HCT116 (cell line): Measurements from ENCODE around the gene ST8SIA2. TPM values are rescaled to one million over a fixed set of nuclear protein-coding genes. Genes with fewer than 3 reads are reported as not detected.

Experiments used
- ATAC-seq: fragments of 200-7000 bp; cut with Tn5 transposase; 2 replicates; pipeline ENCODE4 v1.9.1; 2020; ENCODE audit warnings: mild to moderate bottlenecking, moderate library complexity
- BruUV-seq: library from RNA; stranded (reverse); fragments of 400-500 nt; replicated peaks from 2 replicates; lab custom pipeline; 2021; lab: Mats Ljungman, UMichigan
- CTCF ChIA-PET: fragments of 300-600 bp; sonication (Branson Sonifier 250); formaldehyde crosslinking; loops from one replicate; lab custom pipeline; 2021; ENCODE audit warnings: antibody characterized with exemption; lab: Charles Lee
- POLR2A ChIA-PET: fragments of 300-600, 350-600 bp; sonication (Branson Sonifier 250); formaldehyde crosslinking; loops from one replicate; lab custom pipeline; 2021; ENCODE audit warnings: antibody characterized with exemption; lab: Charles Lee
- RAD21 ChIA-PET, 2 experiments: fragments of 300-600 bp; sonication (Branson Sonifier 250); formaldehyde crosslinking; loops; one replicate each; lab custom pipeline; 2023; ENCODE audit warnings: low total read pairs in 2 of 2; ENCODE audit not compliant: uncharacterized antibody in 2 of 2, unreplicated experiment in 2 of 2, low non-redundant PET in 1 of 2; lab: Charles Lee
- DNase-seq: peaks from one replicate; pipeline ENCODE4 v3.0.0-alpha.2; 2010; ENCODE audit warnings: low read depth, low spot score
- H2AFZ ChIP-seq: fragments of 200-600 bp; shearing (Covaris generic), sonication (generic); 2 replicates; pipeline ENCODE4 v1.6.1; 2017; ENCODE audit warnings: low read depth, mixed run types, mixed read lengths, antibody characterized with exemption, low read length; ENCODE audit not compliant: poor library complexity, severe bottlenecking
- H3K27ac ChIP-seq: 2 replicates; pipeline ENCODE4 v1.5.1; 2012; ENCODE audit warnings: low read depth, low read length
- H3K27me3 ChIP-seq: fragments of 200-600 bp; sonication (generic); 2 replicates; pipeline ENCODE4 v1.6.1; 2016; ENCODE audit warnings: mixed run types, low read length, mixed read lengths; ENCODE audit not compliant: insufficient read depth
- H3K36me3 ChIP-seq, 2 experiments: fragments of 200-500 bp in 1 of 2; fragments of 200-600 bp in 1 of 2; sonication (Bioruptor generic) in 1 of 2; sonication (generic) in 1 of 2; 2 replicates each; pipeline versions ENCODE4 v1.5.1 to v1.6.1; 2014 to 2016; ENCODE audit warnings: low read length in 2 of 2, inconsistent platforms in 1 of 2, mixed read lengths in 1 of 2, mixed run types in 1 of 2; ENCODE audit not compliant: insufficient read depth in 2 of 2, control insufficient read depth in 1 of 2
- H3K4me1 ChIP-seq, 2 experiments: fragments of 200-600 bp in 1 of 2; sonication (generic) in 1 of 2; 2 replicates each; pipeline versions ENCODE4 v1.5.1 to v1.6.1; 2012 to 2017; ENCODE audit warnings: low read length in 2 of 2, inconsistent platforms in 1 of 2, mild to moderate bottlenecking in 1 of 2, mixed read lengths in 1 of 2, mixed run types in 1 of 2, moderate library complexity in 1 of 2; ENCODE audit not compliant: insufficient read depth in 2 of 2, control insufficient read depth in 1 of 2
- H3K4me2 ChIP-seq: fragments of 200-600 bp; sonication (generic); 2 replicates; pipeline ENCODE4 v1.6.1; 2017; ENCODE audit warnings: mixed run types, low read length, mixed read lengths
- H3K4me3 ChIP-seq, 2 experiments: fragments of 200-600 bp in 1 of 2; sonication (generic) in 1 of 2; replicated peaks in 1 of 2; 2 replicates each; pipeline ENCODE4 v1.5.1; 2011 to 2016; ENCODE audit warnings: low read length in 2 of 2, control low read depth in 1 of 2, low read depth in 1 of 2, mild to moderate bottlenecking in 1 of 2, mixed read lengths in 1 of 2, mixed run types in 1 of 2
- H3K79me2 ChIP-seq: fragments of 200-600 bp; sonication (generic); 2 replicates; pipeline ENCODE4 v1.6.1; 2017; ENCODE audit warnings: mild to moderate bottlenecking, mixed run types, low read length, moderate library complexity, mixed read lengths; ENCODE audit not compliant: insufficient read depth
- H3K9ac ChIP-seq: fragments of 200-600 bp; sonication (generic); 2 replicates; pipeline ENCODE4 v1.6.1; 2016; ENCODE audit warnings: low read length, mixed read lengths
- H3K9me2 ChIP-seq: fragments of 200-600 bp; sonication (generic), shearing (Covaris generic); 2 replicates; pipeline ENCODE4 v1.6.1; 2017; ENCODE audit warnings: mixed run types, mild to moderate bottlenecking, moderate library complexity; ENCODE audit not compliant: insufficient read depth
- H3K9me3 ChIP-seq, 2 experiments: fragments of 200-500 bp in 1 of 2; fragments of 200-600 bp in 1 of 2; sonication (Bioruptor generic) in 1 of 2; sonication (generic) in 1 of 2; 2 replicates each; pipeline ENCODE4 v1.6.1; 2014 to 2017; ENCODE audit warnings: low read length in 2 of 2, mixed read lengths in 2 of 2, inconsistent platforms in 1 of 2, low read depth in 1 of 2, mild to moderate bottlenecking in 1 of 2, mixed run types in 1 of 2, moderate library complexity in 1 of 2; ENCODE audit not compliant: control insufficient read depth in 1 of 2, insufficient read depth in 1 of 2
- H4K20me1 ChIP-seq: fragments of 200-600 bp; sonication (generic), shearing (Covaris generic); 2 replicates; pipeline ENCODE4 v1.6.1; 2017; ENCODE audit warnings: mixed run types, mild to moderate bottlenecking, moderate library complexity; ENCODE audit not compliant: insufficient read depth
- CBX3 ChIP-seq: IDR thresholded peaks from 2 replicates; pipeline ENCODE4 v1.6.1; 2012; ENCODE audit warnings: low read depth
- CEBPB ChIP-seq: IDR thresholded peaks from 2 replicates; pipeline ENCODE4 v1.6.1; 2012; ENCODE audit warnings: low read depth
- EZH2phosphoT487 ChIP-seq: fragments of 200-600 bp; IDR thresholded peaks from 2 replicates; pipeline ENCODE4 v1.6.1; 2018; ENCODE audit warnings: antibody characterized with exemption, borderline replicate concordance
- FOSL1 ChIP-seq: IDR thresholded peaks from 2 replicates; pipeline ENCODE4 v1.6.1; 2012; ENCODE audit warnings: low read depth
- POLR2A ChIP-seq: IDR thresholded peaks from 2 replicates; pipeline ENCODE4 v1.7.0; 2011; ENCODE audit warnings: borderline replicate concordance; ENCODE audit not compliant: insufficient read depth, insufficient read length; ENCODE audit errors: extremely low read depth
- RAD21 ChIP-seq: IDR thresholded peaks from 2 replicates; pipeline ENCODE4 v1.6.1; 2012; ENCODE audit warnings: low read depth, mild to moderate bottlenecking
- SIN3A ChIP-seq: IDR thresholded peaks from 2 replicates; pipeline ENCODE4 v1.6.1; 2012; ENCODE audit warnings: low read depth
- SP1 ChIP-seq: IDR thresholded peaks from 2 replicates; pipeline ENCODE4 v1.6.1; 2012; ENCODE audit warnings: low read depth
- SRF ChIP-seq: IDR thresholded peaks from 2 replicates; pipeline ENCODE4 v1.6.1; 2012; ENCODE audit warnings: low read depth
- ZFX ChIP-seq: fragments of 450-650 bp; IDR thresholded peaks from 2 replicates; pipeline ENCODE4 v1.6.1; 2017
- ZNF274 ChIP-seq: fragments of 200-500 bp; sonication (Bioruptor generic); IDR thresholded peaks from 2 replicates; pipeline ENCODE4 v1.6.1; 2014; ENCODE audit warnings: mild to moderate bottlenecking, low read depth, low read length, inconsistent platforms
- intact Hi-C: fragments of 100-400 bp; cut with micrococcal nuclease; formaldehyde crosslinking; loops from 2 replicates; pipeline ENCODE4 v1.10.0; 2022
- total RNA-seq: library from RNA; stranded (reverse); gene quantifications from one replicate; pipeline ENCODE4 v1.2.1, GENCODE V29; 2021; ENCODE audit not compliant: unreplicated experiment
- TF ChIP-seq, protein P1 (sequence below): IDR thresholded peaks from 2 replicates; pipeline ENCODE4 v1.6.1; 2011; ENCODE audit warnings: mild to moderate bottlenecking, low read length, moderate library complexity; ENCODE audit not compliant: insufficient replicate concordance; ENCODE audit errors: extremely low read depth
- TF ChIP-seq, protein P2 (sequence below), 3 experiments: fragments of 200-600 bp in 1 of 3; sonication (generic) in 1 of 3; IDR thresholded peaks in 2 of 3; conservative IDR thresholded peaks in 1 of 3; 2 replicates each; pipeline ENCODE4 v1.5.1; 2012 to 2017; ENCODE audit warnings: low read depth in 2 of 3, low read length in 2 of 3, antibody characterized with exemption in 1 of 3, borderline replicate concordance in 1 of 3, control low read depth in 1 of 3, mild to moderate bottlenecking in 1 of 3, mixed read lengths in 1 of 3, mixed run types in 1 of 3, moderate library complexity in 1 of 3; ENCODE audit not compliant: insufficient read depth in 1 of 3
- TF ChIP-seq, protein P3 (sequence below): IDR thresholded peaks from 2 replicates; pipeline ENCODE4 v1.6.1; 2012

Gene ST8SIA2
- total RNA-seq, 1 experiment from 2014 or later, result not detected

DNA sequence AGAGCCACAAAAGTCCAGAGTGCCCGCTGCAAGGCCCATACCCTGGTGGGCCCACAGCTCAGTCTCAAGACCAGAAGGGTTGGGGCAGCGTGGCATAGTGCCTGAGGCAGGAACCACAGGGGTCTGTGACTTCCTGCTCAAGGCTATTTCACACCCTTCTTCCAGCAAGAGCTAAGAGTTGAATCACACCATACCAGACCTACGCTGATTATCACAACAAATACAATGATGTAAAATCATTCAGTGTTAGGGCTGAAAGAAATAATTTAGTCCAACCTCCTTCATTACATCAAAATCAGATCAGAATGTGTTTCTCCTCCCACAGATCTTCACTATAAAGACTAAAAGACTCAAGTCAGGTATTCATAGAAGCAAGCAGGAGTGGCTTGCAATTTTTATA, 27.8 kb upstream of the ST8SIA2 start:
- no TSS peak for BruUV-seq

DNA sequence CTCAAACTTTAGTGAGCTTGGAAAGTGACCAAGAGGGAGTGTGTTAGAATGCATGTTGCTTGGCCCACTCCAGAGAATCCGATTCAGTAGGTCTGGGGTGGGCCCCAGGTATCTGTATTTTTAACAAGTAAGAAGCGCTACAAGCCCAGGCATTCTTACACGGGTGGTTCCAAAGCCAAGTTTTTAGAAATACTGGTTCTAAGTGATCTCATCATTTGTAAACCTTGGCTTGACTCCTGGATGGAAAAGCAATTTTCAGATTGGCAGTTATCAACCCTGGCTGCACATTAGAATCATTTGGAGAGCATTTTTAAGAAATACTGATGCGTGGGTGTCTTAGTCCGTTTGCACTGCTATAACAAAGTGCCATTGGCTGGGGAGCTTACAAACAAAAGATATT, 27.3 kb upstream of the ST8SIA2 start:
- no peaks in the 10 kb centered on the region for H3K9me3 ChIP-seq
- H3K9me2 ChIP-seq, result no peaks in the 10 kb centered on the region
- ChIA-PET RAD21 (no interaction called here), CTCF (no interaction called here), POLR2A (no interaction called here)
- intact Hi-C loops, result no loop called here
- no peaks in the 10 kb centered on the region for H3K36me3 ChIP-seq
- ATAC-seq (no peak), DNase-seq (no peak)
- H2AFZ ChIP-seq, result no peak overlapping the region
- BruUV-seq, result no TSS peak
- H4K20me1 ChIP-seq, result no peaks in the 10 kb centered on the region
- no peaks in the 10 kb centered on the region for H3K4me1 ChIP-seq
- no peak overlapping the region for H3K27ac ChIP-seq
- H3K4me2 ChIP-seq, result no peak overlapping the region
- H3K27me3 ChIP-seq, result peaks cover 50% of the 10 kb centered on the region
- H3K9ac ChIP-seq, result no peak overlapping the region
- no peaks in the 10 kb centered on the region for H3K79me2 ChIP-seq
- H3K4me3 ChIP-seq, result no peak overlapping the region
- TF ChIP-seq ZNF274 (no peak), POLR2A (no peak), SRF (no peak), SIN3A (no peak), EZH2phosphoT487 (no peak), ZFX (no peak)
- TF ChIP-seq, protein P1, sequence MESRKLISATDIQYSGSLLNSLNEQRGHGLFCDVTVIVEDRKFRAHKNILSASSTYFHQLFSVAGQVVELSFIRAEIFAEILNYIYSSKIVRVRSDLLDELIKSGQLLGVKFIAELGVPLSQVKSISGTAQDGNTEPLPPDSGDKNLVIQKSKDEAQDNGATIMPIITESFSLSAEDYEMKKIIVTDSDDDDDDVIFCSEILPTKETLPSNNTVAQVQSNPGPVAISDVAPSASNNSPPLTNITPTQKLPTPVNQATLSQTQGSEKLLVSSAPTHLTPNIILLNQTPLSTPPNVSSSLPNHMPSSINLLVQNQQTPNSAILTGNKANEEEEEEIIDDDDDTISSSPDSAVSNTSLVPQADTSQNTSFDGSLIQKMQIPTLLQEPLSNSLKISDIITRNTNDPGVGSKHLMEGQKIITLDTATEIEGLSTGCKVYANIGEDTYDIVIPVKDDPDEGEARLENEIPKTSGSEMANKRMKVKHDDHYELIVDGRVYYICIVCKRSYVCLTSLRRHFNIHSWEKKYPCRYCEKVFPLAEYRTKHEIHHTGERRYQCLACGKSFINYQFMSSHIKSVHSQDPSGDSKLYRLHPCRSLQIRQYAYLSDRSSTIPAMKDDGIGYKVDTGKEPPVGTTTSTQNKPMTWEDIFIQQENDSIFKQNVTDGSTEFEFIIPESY, result no peak
- TF ChIP-seq, protein P2, sequence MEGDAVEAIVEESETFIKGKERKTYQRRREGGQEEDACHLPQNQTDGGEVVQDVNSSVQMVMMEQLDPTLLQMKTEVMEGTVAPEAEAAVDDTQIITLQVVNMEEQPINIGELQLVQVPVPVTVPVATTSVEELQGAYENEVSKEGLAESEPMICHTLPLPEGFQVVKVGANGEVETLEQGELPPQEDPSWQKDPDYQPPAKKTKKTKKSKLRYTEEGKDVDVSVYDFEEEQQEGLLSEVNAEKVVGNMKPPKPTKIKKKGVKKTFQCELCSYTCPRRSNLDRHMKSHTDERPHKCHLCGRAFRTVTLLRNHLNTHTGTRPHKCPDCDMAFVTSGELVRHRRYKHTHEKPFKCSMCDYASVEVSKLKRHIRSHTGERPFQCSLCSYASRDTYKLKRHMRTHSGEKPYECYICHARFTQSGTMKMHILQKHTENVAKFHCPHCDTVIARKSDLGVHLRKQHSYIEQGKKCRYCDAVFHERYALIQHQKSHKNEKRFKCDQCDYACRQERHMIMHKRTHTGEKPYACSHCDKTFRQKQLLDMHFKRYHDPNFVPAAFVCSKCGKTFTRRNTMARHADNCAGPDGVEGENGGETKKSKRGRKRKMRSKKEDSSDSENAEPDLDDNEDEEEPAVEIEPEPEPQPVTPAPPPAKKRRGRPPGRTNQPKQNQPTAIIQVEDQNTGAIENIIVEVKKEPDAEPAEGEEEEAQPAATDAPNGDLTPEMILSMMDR (IDR thresholded peaks at IDR 0.05 in 2 of 3, conservative IDR thresholded peaks at IDR 0.05 in 1 of 3; ENCODE audit: borderline replicate concordance in 1 of 3, insufficient read depth in 1 of 3, low read depth in 2 of 3, low read length in 2 of 3), result no peak
- TF ChIP-seq, protein P3, sequence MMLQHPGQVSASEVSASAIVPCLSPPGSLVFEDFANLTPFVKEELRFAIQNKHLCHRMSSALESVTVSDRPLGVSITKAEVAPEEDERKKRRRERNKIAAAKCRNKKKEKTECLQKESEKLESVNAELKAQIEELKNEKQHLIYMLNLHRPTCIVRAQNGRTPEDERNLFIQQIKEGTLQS, result no peak

More for the DNA sequence above, 27.8 kb upstream of the ST8SIA2 start:
- Histone ChIP-seq H3K36me3 (no peaks in the 10 kb centered on the region), H4K20me1 (no peaks in the 10 kb centered on the region), H3K79me2 (no peaks in the 10 kb centered on the region), H3K4me3 (no peak overlapping the region), H3K27ac (no peak overlapping the region), H3K4me2 (no peak overlapping the region), H3K4me1 (no peaks in the 10 kb centered on the region), H2AFZ (no peak overlapping the region), H3K9ac (no peak overlapping the region), H3K9me3 (no peaks in the 10 kb centered on the region), H3K27me3 (peaks cover 50% of the 10 kb centered on the region), H3K9me2 (no peaks in the 10 kb centered on the region)
- ChIA-PET RAD21 (no interaction called here), POLR2A (no interaction called here), CTCF (no interaction called here)
- ATAC-seq, result no peak
- TF ChIP-seq CBX3 (no peak), RAD21 (no peak), POLR2A (no peak), SP1 (no peak), FOSL1 (no peak), ZFX (no peak), SIN3A (no peak), CEBPB (no peak)
- TF ChIP-seq, protein P2 (IDR thresholded peaks at IDR 0.05 in 2 of 3, conservative IDR thresholded peaks at IDR 0.05 in 1 of 3; ENCODE audit: borderline replicate concordance in 1 of 3, insufficient read depth in 1 of 3, low read depth in 2 of 3, low read length in 2 of 3), result no peak
- intact Hi-C loops, result no loop called here
- DNase-seq, result no peak
